MM.1S (cell line): Measurements from ENCODE around the gene HS3ST4.

Experiments
- EZH2 ChIP-seq: fragments of 300-600 bp; sonication (generic); optimal IDR thresholded peaks from 2 replicates; pipeline ENCODE3; 2017; ENCODE audit warnings: low read depth, mild to moderate bottlenecking, antibody characterized with exemption, low read length, mixed read lengths
- EZH2phosphoT487 ChIP-seq: fragments of 300-600 bp; sonication (generic); IDR thresholded peaks from 2 replicates; pipeline ENCODE4 v1.6.1; 2018; ENCODE audit warnings: antibody characterized with exemption, low read length
- TF ChIP-seq, protein P1 (sequence below): fragments of 300-600 bp; sonication (generic); IDR thresholded peaks from 2 replicates; pipeline ENCODE4 v1.5.1; 2016; ENCODE audit warnings: antibody characterized with exemption, low read length, mixed read lengths

DNA sequence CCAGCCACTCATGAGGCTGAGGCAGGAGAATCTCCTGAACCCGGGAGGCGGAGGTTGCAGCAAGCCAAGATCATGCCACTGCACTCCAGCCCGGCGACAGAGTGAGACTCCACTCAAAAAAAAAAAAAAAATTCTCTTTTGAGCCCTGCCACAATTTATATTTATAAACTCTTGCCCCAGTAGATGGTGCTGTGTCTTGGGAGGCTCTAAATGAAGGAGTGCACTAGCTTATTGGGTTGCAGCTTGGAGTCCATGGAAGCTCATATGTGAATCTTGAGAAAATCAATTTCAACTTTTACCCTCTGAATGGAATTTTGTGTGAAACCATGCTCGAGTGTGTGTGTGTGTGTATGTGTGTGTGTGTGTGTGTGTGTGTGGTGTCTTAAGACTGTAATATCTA is 420.1 kb downstream of the HS3ST4 start:
- TF ChIP-seq EZH2 (no peak), EZH2phosphoT487 (no peak)
- TF ChIP-seq, protein P1, sequence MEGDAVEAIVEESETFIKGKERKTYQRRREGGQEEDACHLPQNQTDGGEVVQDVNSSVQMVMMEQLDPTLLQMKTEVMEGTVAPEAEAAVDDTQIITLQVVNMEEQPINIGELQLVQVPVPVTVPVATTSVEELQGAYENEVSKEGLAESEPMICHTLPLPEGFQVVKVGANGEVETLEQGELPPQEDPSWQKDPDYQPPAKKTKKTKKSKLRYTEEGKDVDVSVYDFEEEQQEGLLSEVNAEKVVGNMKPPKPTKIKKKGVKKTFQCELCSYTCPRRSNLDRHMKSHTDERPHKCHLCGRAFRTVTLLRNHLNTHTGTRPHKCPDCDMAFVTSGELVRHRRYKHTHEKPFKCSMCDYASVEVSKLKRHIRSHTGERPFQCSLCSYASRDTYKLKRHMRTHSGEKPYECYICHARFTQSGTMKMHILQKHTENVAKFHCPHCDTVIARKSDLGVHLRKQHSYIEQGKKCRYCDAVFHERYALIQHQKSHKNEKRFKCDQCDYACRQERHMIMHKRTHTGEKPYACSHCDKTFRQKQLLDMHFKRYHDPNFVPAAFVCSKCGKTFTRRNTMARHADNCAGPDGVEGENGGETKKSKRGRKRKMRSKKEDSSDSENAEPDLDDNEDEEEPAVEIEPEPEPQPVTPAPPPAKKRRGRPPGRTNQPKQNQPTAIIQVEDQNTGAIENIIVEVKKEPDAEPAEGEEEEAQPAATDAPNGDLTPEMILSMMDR, result no peak
